ENCODE measurements around the gene POLR2F.
A peak's percentile ranks its signal among the peaks of the same experiment; 100 is the strongest.
"Not testable (repeated sequence)": the region's sequence is repeated elsewhere in the genome, so short reads cannot be mapped to it uniquely, and the experiment has no call there.

Gene POLR2F

GRCh38 chr22:37952629-37953028 is 870 bp upstream of the POLR2F start:
- H3K4me3 ChIP-seq (ENCODE audit: low read depth, low read length), result peak overlapping the region; percentile 92

- H3K4me3 ChIP-seq (ENCODE audit: low read depth, low read length), result peak overlapping the region; percentile 92
These were observed 450 bp upstream of the POLR2F start for GRCh38 chr22:37953062-37953436.

GRCh38 chr22:37954686-37955085 is 1.2 kb downstream of the POLR2F start:
- H3K4me3 ChIP-seq (ENCODE audit: low read depth, low read length), result peak overlapping the region; percentile 8

GRCh38 chr22:37955825-37956397 is 2.4 kb downstream of the POLR2F start:
- not testable (repeated sequence) for H3K4me3 ChIP-seq (ENCODE audit: low read depth, low read length)

- H3K4me3 ChIP-seq (ENCODE audit: low read depth, low read length), result no peak overlapping the region
These were observed 3.7 kb downstream of the POLR2F start for GRCh38 chr22:37957232-37957631.

GRCh38 chr22:37959231-37959825 is 5.8 kb downstream of the POLR2F start:
- H3K4me3 ChIP-seq (ENCODE audit: low read depth, low read length), result no peak overlapping the region

GRCh38 chr22:37961062-37961461 is 7.6 kb downstream of the POLR2F start:
- H3K4me3 ChIP-seq (ENCODE audit: low read depth, low read length), result no peak overlapping the region

GRCh38 chr22:37965940-37966664 is 12.6 kb downstream of the POLR2F start:
- no peak overlapping the region for H3K4me3 ChIP-seq (ENCODE audit: low read depth, low read length)

GRCh38 chr22:37967147-37967546 is 13.6 kb downstream of the POLR2F start:
- H3K4me3 ChIP-seq (ENCODE audit: low read depth, low read length), result no peak overlapping the region

- H3K4me3 ChIP-seq (ENCODE audit: low read depth, low read length), result no peak overlapping the region
These were observed 14.3 kb downstream of the POLR2F start for GRCh38 chr22:37967637-37968451.

- H3K4me3 ChIP-seq (ENCODE audit: low read depth, low read length), result no peak overlapping the region
These were observed 15.2 kb downstream of the POLR2F start for GRCh38 chr22:37968452-37969251.

- H3K4me3 ChIP-seq (ENCODE audit: low read depth, low read length), result no peak overlapping the region
These were observed 17.4 kb downstream of the POLR2F start for GRCh38 chr22:37970864-37971263.

GRCh38 chr22:37971475-37972434 is 18.3 kb downstream of the POLR2F start:
- H3K4me3 ChIP-seq (ENCODE audit: low read depth, low read length), result no peak overlapping the region

- no peak overlapping the region for H3K4me3 ChIP-seq (ENCODE audit: low read depth, low read length)
These were observed 19.0 kb downstream of the POLR2F start for GRCh38 chr22:37972527-37972926.

- no peak overlapping the region for H3K4me3 ChIP-seq (ENCODE audit: low read depth, low read length)
These were observed 20.0 kb downstream of the POLR2F start for GRCh38 chr22:37973271-37974170.

- H3K4me3 ChIP-seq (ENCODE audit: low read depth, low read length), result no peak overlapping the region
These were observed 21.7 kb downstream of the POLR2F start for GRCh38 chr22:37975153-37975552.

GRCh38 chr22:37976022-37976421 is 22.5 kb downstream of the POLR2F start:
- not testable (repeated sequence) for H3K4me3 ChIP-seq (ENCODE audit: low read depth, low read length)

- no peak overlapping the region for H3K4me3 ChIP-seq (ENCODE audit: low read depth, low read length)
These were observed 23.0 kb downstream of the POLR2F start for GRCh38 chr22:37976547-37976946.

GRCh38 chr22:37979782-37980181 is 26.3 kb downstream of the POLR2F start:
- no peak overlapping the region for H3K4me3 ChIP-seq (ENCODE audit: low read depth, low read length)

All from iPS-11a (cell line).